MCF 10A (cell line): ENCODE data around the gene WASF3. TPM values are rescaled to one million over a fixed set of nuclear protein-coding genes. Genes with fewer than 3 reads are reported as not detected.

Source experiments
- BruUV-seq: library from RNA; stranded (reverse); fragments of 400-500 nt; replicated peaks from 2 replicates; lab custom pipeline; 2021; lab: Mats Ljungman, UMichigan
- CTCF ChIA-PET: fragments of 300-600 bp; sonication (Branson Sonifier 250); formaldehyde crosslinking; extraction: SDS; loops from one replicate; lab custom pipeline; 2021; ENCODE audit warnings: antibody characterized with exemption, inconsistent platforms; lab: Yijun Ruan, JAX
- POLR2A ChIA-PET: fragments of 300-600, 350-650 bp; sonication (Branson Sonifier 250); formaldehyde crosslinking; extraction: SDS; loops from one replicate; lab custom pipeline; 2020; ENCODE audit warnings: antibody characterized with exemption, inconsistent platforms; lab: Yijun Ruan, JAX
- DNase-seq: peaks from one replicate; pipeline ENCODE4 v3.0.0-alpha.2; 2018; ENCODE audit not compliant: unreplicated experiment
- H3K27ac Mint-ChIP-seq: one replicate; pipeline ENCODE4 v1.8.0; 2022; ENCODE audit warnings: mild to moderate bottlenecking, low read depth, mixed read lengths; ENCODE audit not compliant: unreplicated experiment
- H3K27me3 Mint-ChIP-seq: one replicate; pipeline ENCODE4 v1.8.0; 2022; ENCODE audit warnings: mixed read lengths; ENCODE audit not compliant: insufficient read depth, unreplicated experiment
- H3K36me3 Mint-ChIP-seq: one replicate; pipeline ENCODE4 v1.8.0; 2022; ENCODE audit warnings: mild to moderate bottlenecking, moderate library complexity, mixed read lengths; ENCODE audit not compliant: insufficient read depth, unreplicated experiment
- H3K4me1 Mint-ChIP-seq: one replicate; pipeline ENCODE4 v1.8.0; 2022; ENCODE audit warnings: mixed read lengths; ENCODE audit not compliant: insufficient read depth, unreplicated experiment
- H3K4me3 Mint-ChIP-seq: one replicate; pipeline ENCODE4 v1.8.0; 2022; ENCODE audit warnings: mild to moderate bottlenecking, moderate library complexity, mixed read lengths; ENCODE audit not compliant: unreplicated experiment
- H3K9me3 Mint-ChIP-seq: one replicate; pipeline ENCODE4 v1.8.0; 2022; ENCODE audit warnings: mixed read lengths; ENCODE audit not compliant: unreplicated experiment
- CTCF ChIP-seq: fragments of 200-600 bp; IDR thresholded peaks from one replicate; pipeline ENCODE4 v1.8.0; 2022; ENCODE audit warnings: antibody characterized with exemption, mild to moderate bottlenecking; ENCODE audit not compliant: unreplicated experiment
- intact Hi-C: fragments of 100-400 bp; cut with micrococcal nuclease; formaldehyde crosslinking; loops from 2 replicates; pipeline ENCODE4 v1.14.1; 2022
- total RNA-seq: library from RNA; stranded (reverse); gene quantifications from 2 replicates; pipeline ENCODE4 v1.2.3, GENCODE V29; 2022

Gene WASF3
- total RNA-seq, 1 experiment from 2014 or later: 24.0 TPM

DNA sequence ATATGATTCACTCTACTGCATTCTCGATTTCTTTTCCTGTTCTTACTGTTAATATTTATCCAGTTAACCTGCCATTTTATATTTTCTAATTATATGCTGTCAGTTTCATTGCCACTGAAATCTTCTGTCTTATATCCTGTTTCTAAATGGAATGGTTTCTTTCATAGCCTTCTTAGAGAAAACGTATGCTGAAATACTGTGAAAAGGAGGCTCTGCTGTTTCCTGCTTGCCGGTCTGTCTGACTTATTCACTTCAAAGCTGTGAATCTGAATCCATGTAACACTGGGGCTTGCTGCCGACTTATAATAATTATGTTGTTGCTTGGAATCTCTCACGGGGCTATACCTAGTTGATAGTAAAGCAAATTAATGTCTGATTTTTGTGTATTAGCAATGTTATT is 123.1 kb downstream of the WASF3 start:
- H3K27ac Mint-ChIP-seq: no peak overlapping the region
- peaks cover 45% of the 10 kb centered on the region for H3K36me3 Mint-ChIP-seq
- no peak for DNase-seq
- intact Hi-C loops: no loop called here
- no peaks in the 10 kb centered on the region for H3K27me3 Mint-ChIP-seq
- no peaks in the 10 kb centered on the region for H3K9me3 Mint-ChIP-seq
- CTCF ChIA-PET: no interaction called here
- BruUV-seq: no TSS peak
- no peak overlapping the region for H3K4me3 Mint-ChIP-seq
- POLR2A ChIA-PET: no interaction called here
- no peak for TF ChIP-seq CTCF
- H3K4me1 Mint-ChIP-seq: peaks cover 6% of the 10 kb centered on the region

DNA sequence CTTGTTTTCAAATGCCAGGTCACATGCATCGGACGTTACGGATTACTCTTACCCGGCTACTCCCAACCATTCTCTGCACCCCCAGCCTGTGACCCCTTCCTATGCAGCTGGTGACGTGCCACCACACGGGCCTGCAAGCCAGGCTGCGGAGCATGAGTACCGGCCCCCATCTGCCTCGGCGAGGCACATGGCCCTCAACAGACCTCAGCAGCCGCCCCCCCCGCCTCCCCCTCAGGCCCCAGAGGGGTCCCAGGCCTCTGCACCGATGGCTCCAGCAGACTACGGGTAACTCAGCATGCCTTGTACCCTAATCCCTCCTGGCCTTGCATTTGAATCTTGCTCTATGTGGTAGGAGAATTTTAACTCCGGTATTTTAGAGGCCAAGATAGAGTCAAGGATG is 123.6 kb downstream of the WASF3 start:
- peaks cover 50% of the 10 kb centered on the region for H3K36me3 Mint-ChIP-seq
- no peaks in the 10 kb centered on the region for H3K9me3 Mint-ChIP-seq
- no peak overlapping the region for H3K4me3 Mint-ChIP-seq
- no peak for TF ChIP-seq CTCF
- BruUV-seq: no TSS peak
- H3K27me3 Mint-ChIP-seq: no peaks in the 10 kb centered on the region
- intact Hi-C loops: no loop called here
- no peak for DNase-seq
- H3K27ac Mint-ChIP-seq: no peak overlapping the region
- ChIA-PET CTCF (no interaction called here), POLR2A (no interaction called here)
- peaks cover 6% of the 10 kb centered on the region for H3K4me1 Mint-ChIP-seq

DNA sequence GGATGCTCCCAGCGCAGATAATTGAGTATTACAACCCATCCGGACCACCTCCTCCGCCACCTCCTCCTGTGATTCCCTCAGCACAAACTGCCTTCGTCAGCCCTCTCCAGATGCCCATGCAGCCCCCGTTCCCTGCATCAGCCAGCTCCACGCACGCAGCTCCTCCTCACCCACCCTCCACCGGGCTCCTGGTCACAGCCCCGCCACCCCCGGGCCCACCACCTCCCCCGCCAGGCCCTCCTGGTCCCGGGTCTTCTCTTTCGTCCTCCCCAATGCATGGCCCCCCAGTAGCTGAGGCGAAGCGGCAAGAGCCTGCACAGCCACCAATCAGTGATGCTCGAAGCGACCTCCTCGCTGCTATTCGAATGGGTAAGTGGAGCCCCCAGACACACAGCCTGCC is 125.1 kb downstream of the WASF3 start:
- Mint-ChIP-seq H3K4me3 (no peak overlapping the region), H3K36me3 (peaks cover 63% of the 10 kb centered on the region), H3K27me3 (no peaks in the 10 kb centered on the region), H3K27ac (no peak overlapping the region), H3K4me1 (peaks cover 6% of the 10 kb centered on the region), H3K9me3 (no peaks in the 10 kb centered on the region)
- BruUV-seq: no TSS peak
- intact Hi-C loops: no loop called here
- no peak for DNase-seq
- ChIA-PET CTCF (interaction anchor here (0.7 to 0.9 kb wide), 2 partner anchors 66 to 186 kb away, joined by 3 to 4 read pairs; no protein-coding TSS in a partner anchor), POLR2A (no interaction called here)
- TF ChIP-seq CTCF: no peak

DNA sequence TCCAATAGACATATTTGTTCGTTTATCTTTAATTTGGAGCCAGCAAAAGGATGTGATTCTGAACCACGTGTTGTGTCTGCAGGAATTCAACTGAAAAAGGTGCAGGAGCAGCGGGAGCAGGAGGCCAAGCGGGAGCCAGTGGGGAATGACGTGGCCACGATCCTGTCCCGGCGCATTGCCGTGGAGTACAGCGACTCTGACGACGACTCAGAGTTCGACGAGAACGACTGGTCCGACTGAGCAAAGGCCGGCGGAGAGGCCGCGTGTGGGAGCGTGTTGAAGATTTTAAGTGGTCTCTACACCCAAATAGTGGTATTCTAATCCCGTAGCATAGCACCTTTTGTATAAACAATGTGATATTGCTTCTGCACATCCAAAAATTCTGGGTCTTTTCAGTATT is 128.1 kb downstream of the WASF3 start:
- DNase-seq: no peak
- H3K27ac Mint-ChIP-seq: no peak overlapping the region
- no peaks in the 10 kb centered on the region for H3K27me3 Mint-ChIP-seq
- H3K36me3 Mint-ChIP-seq: peaks cover 80% of the 10 kb centered on the region
- TF ChIP-seq CTCF: no peak
- CTCF ChIA-PET: interaction anchor here (0.6 to 0.8 kb wide), 2 partner anchors 13 to 498 kb away, joined by 4 to 5 read pairs; no protein-coding TSS in a partner anchor
- H3K9me3 Mint-ChIP-seq: no peaks in the 10 kb centered on the region
- no TSS peak for BruUV-seq
- intact Hi-C loops: no loop called here
- no peaks in the 10 kb centered on the region for H3K4me1 Mint-ChIP-seq
- no peak overlapping the region for H3K4me3 Mint-ChIP-seq
- POLR2A ChIA-PET: no interaction called here
